PC-3 (cell line): ENCODE results near the gene CHCHD10. TPM values are rescaled to one million over a fixed set of nuclear protein-coding genes. Genes with fewer than 3 reads are reported as not detected.
"Not testable (repeated sequence)": the region's sequence is repeated elsewhere in the genome, so short reads cannot be mapped to it uniquely, and the experiment has no call there.

Experiments used
- ATAC-seq: fragments of 200-7000 bp; cut with Tn5 transposase; 2 replicates; pipeline ENCODE4 v1.9.1; 2020; ENCODE audit warnings: mild to moderate bottlenecking, moderate library complexity
- BruUV-seq: library from RNA; stranded (reverse); fragments of 400-500 nt; replicated peaks from 2 replicates; lab custom pipeline; 2021; lab: Mats Ljungman, UMichigan
- CTCF ChIA-PET: fragments of 300-600 bp; sonication (Branson Sonifier 250); formaldehyde crosslinking; loops from one replicate; lab custom pipeline; 2022; ENCODE audit warnings: antibody characterized with exemption; lab: Charles Lee
- POLR2A ChIA-PET: fragments of 300-600 bp; sonication (Branson Sonifier 250); formaldehyde crosslinking; loops from one replicate; lab custom pipeline; 2022; ENCODE audit warnings: antibody characterized with exemption; ENCODE audit not compliant: unreplicated experiment; lab: Charles Lee
- DNase-seq: peaks from one replicate; pipeline ENCODE4 v3.0.0-alpha.2; 2015
- H2AFZ ChIP-seq: fragments of 300-600 bp; sonication (generic); 2 replicates; pipeline ENCODE4 v1.6.0; 2016; ENCODE audit warnings: antibody characterized with exemption, low read length
- H3F3A ChIP-seq: fragments of 300-600 bp; sonication (generic); one replicate; pipeline ENCODE4 v1.6.0; 2017; ENCODE audit warnings: antibody characterized with exemption, low read length, control low read depth, mild to moderate bottlenecking; ENCODE audit not compliant: unreplicated experiment
- H3K27ac ChIP-seq: fragments of 300-600 bp; sonication (generic); 2 replicates; pipeline ENCODE4 v1.5.1; 2016; ENCODE audit warnings: mild to moderate bottlenecking, low read length
- H3K27me3 ChIP-seq: fragments of 300-600 bp; sonication (generic); 2 replicates; pipeline ENCODE4 v1.6.1; 2016; ENCODE audit warnings: low read length, mixed read lengths
- H3K36me3 ChIP-seq: fragments of 300-600 bp; sonication (generic); 2 replicates; pipeline ENCODE4 v1.6.1; 2016; ENCODE audit warnings: low read depth, mixed run types, low read length, mixed read lengths
- H3K4me1 ChIP-seq: fragments of 300-600 bp; sonication (generic); 2 replicates; pipeline ENCODE4 v1.5.1; 2016; ENCODE audit warnings: low read length; ENCODE audit not compliant: insufficient read depth
- H3K4me2 ChIP-seq: fragments of 300-600 bp; sonication (generic); 2 replicates; pipeline ENCODE4 v1.6.0; 2016; ENCODE audit warnings: low read length
- H3K4me3 ChIP-seq: fragments of 300-600 bp; sonication (generic); 2 replicates; pipeline ENCODE4 v1.5.1; 2016; ENCODE audit warnings: mild to moderate bottlenecking, low read length, mixed read lengths
- H3K79me2 ChIP-seq: fragments of 300-600 bp; sonication (generic); 2 replicates; pipeline ENCODE4 v1.6.1; 2017; ENCODE audit warnings: low read length, mixed read lengths
- H3K9ac ChIP-seq: fragments of 300-600 bp; sonication (generic); 2 replicates; pipeline ENCODE4 v1.6.0; 2016; ENCODE audit warnings: mild to moderate bottlenecking, low read length
- H3K9me2 ChIP-seq: fragments of 300-600 bp; sonication (generic); replicated peaks from 2 replicates; pipeline ENCODE4 v1.6.1; 2016; ENCODE audit warnings: mixed run types, low read length, mixed read lengths
- H3K9me3 ChIP-seq: fragments of 300-600 bp; sonication (generic); 2 replicates; pipeline ENCODE4 v1.6.1; 2016; ENCODE audit warnings: low read length, mixed read lengths
- H4K20me1 ChIP-seq: fragments of 300-600 bp; sonication (generic); 2 replicates; pipeline ENCODE4 v1.6.1; 2016; ENCODE audit warnings: low read length, mixed read lengths
- EZH2 ChIP-seq: fragments of 300-600 bp; sonication (generic); IDR thresholded peaks from one replicate; pipeline ENCODE4 v1.6.1; 2017; ENCODE audit warnings: antibody characterized with exemption, mild to moderate bottlenecking, low read length; ENCODE audit not compliant: unreplicated experiment
- EZH2phosphoT487 ChIP-seq: fragments of 300-600 bp; sonication (generic); IDR thresholded peaks from 2 replicates; pipeline ENCODE4 v1.6.1; 2018; ENCODE audit warnings: mild to moderate bottlenecking, antibody characterized with exemption, low read length, borderline replicate concordance
- intact Hi-C: fragments of 100-400 bp; cut with micrococcal nuclease; formaldehyde crosslinking; loops from 2 replicates; pipeline ENCODE4 v1.9.0; 2023
- total RNA-seq: library from RNA; depleted of rRNA; stranded (reverse); fragments of >200 nt; gene quantifications from 2 replicates; pipeline ENCODE4 v1.2.3, GENCODE V29; 2014
- TF ChIP-seq, protein P1 (sequence below): fragments of 300-600 bp; sonication (generic); conservative IDR thresholded peaks from 2 replicates; pipeline ENCODE4 v1.5.1; 2017; ENCODE audit warnings: antibody characterized with exemption, low read depth, mild to moderate bottlenecking, low read length

Gene CHCHD10
- total RNA-seq, 1 experiment from 2014 or later = 98.1 TPM

DNA sequence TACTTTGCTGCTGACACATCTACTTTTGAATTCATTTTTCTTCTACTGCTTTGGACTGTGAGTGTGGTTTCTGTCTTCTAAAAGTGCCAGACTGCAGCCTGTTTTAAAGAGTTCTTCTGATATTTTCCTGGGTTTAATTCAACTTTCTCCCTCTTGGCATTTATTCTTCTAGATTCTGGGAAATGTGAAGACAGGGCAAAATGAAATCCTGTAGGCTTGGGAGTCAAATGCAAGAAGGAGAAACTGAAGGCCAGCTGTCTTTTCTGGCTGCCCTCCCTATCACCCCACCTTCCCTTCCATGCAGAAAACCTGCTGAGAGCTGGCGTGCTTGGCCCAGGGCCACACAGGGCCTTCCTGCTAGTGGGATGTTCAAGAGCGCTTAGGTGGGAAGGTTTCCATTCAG, 24.5 kb downstream of the CHCHD10 start:
- POLR2A ChIA-PET = no interaction called here

GRCh38 chr22:23742505-23743264, 25.1 kb downstream of the CHCHD10 start:
- H3K4me1 ChIP-seq = no peaks in the 10 kb centered on the region
- no peak for ATAC-seq
- no peak overlapping the region for H3K4me2 ChIP-seq
- H3K9me2 ChIP-seq = no peaks in the 10 kb centered on the region
- H2AFZ ChIP-seq = no peak overlapping the region
- H3K79me2 ChIP-seq = no peaks in the 10 kb centered on the region
- H3K9me3 ChIP-seq = no peaks in the 10 kb centered on the region
- no peaks in the 10 kb centered on the region for H3F3A ChIP-seq
- H3K4me3 ChIP-seq = no peak overlapping the region
- CTCF ChIA-PET = no interaction called here
- TF ChIP-seq EZH2phosphoT487 (no peak), EZH2 (no peak)
- TF ChIP-seq, protein P1, sequence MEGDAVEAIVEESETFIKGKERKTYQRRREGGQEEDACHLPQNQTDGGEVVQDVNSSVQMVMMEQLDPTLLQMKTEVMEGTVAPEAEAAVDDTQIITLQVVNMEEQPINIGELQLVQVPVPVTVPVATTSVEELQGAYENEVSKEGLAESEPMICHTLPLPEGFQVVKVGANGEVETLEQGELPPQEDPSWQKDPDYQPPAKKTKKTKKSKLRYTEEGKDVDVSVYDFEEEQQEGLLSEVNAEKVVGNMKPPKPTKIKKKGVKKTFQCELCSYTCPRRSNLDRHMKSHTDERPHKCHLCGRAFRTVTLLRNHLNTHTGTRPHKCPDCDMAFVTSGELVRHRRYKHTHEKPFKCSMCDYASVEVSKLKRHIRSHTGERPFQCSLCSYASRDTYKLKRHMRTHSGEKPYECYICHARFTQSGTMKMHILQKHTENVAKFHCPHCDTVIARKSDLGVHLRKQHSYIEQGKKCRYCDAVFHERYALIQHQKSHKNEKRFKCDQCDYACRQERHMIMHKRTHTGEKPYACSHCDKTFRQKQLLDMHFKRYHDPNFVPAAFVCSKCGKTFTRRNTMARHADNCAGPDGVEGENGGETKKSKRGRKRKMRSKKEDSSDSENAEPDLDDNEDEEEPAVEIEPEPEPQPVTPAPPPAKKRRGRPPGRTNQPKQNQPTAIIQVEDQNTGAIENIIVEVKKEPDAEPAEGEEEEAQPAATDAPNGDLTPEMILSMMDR = no peak
- no TSS peak for BruUV-seq
- H3K9ac ChIP-seq = no peak overlapping the region
- POLR2A ChIA-PET = no interaction called here
- H4K20me1 ChIP-seq = no peaks in the 10 kb centered on the region
- DNase-seq = no peak
- no peaks in the 10 kb centered on the region for H3K27me3 ChIP-seq
- intact Hi-C loops = no loop called here
- no peak overlapping the region for H3K27ac ChIP-seq
- H3K36me3 ChIP-seq = peaks cover 4% of the 10 kb centered on the region; the same call in 1 of the 2 replicates

More for the DNA sequence above, 24.5 kb downstream of the CHCHD10 start:
- H3K36me3 ChIP-seq = peaks cover 4% of the 10 kb centered on the region; the same call in 1 of the 2 replicates
- H3K4me2 ChIP-seq = no peak overlapping the region
- CTCF ChIA-PET = no interaction called here
- H3K27ac ChIP-seq = no peak overlapping the region
- DNase-seq (no peak), ATAC-seq (no peak)
- no peak for TF ChIP-seq EZH2
- no peak overlapping the region for H3K4me3 ChIP-seq
- H3K9me3 ChIP-seq = no peaks in the 10 kb centered on the region
- H4K20me1 ChIP-seq = no peaks in the 10 kb centered on the region
- no peak overlapping the region for H2AFZ ChIP-seq
- no peak overlapping the region for H3K9ac ChIP-seq
- intact Hi-C loops = no loop called here
- no peaks in the 10 kb centered on the region for H3K9me2 ChIP-seq
- H3F3A ChIP-seq = no peaks in the 10 kb centered on the region
- no TSS peak for BruUV-seq
- no peaks in the 10 kb centered on the region for H3K79me2 ChIP-seq
- H3K4me1 ChIP-seq = no peaks in the 10 kb centered on the region
- no peaks in the 10 kb centered on the region for H3K27me3 ChIP-seq

GRCh38 chr22:23737696-23738095, 30.1 kb downstream of the CHCHD10 start:
- DNase-seq (no peak), ATAC-seq (no peak)
- Histone ChIP-seq H3K4me1 (no peaks in the 10 kb centered on the region), H3K36me3 (no peaks in the 10 kb centered on the region), H4K20me1 (no peaks in the 10 kb centered on the region), H3K9ac (no peak overlapping the region), H3F3A (no peaks in the 10 kb centered on the region), H3K27ac (no peak overlapping the region), H3K9me3 (no peaks in the 10 kb centered on the region), H3K4me2 (no peak overlapping the region), H3K9me2 (no peaks in the 10 kb centered on the region), H2AFZ (no peak overlapping the region), H3K4me3 (no peak overlapping the region), H3K79me2 (no peaks in the 10 kb centered on the region), H3K27me3 (no peaks in the 10 kb centered on the region)
- no TSS peak for BruUV-seq
- CTCF ChIA-PET = no interaction called here
- POLR2A ChIA-PET = no interaction called here
- intact Hi-C loops = no loop called here
- TF ChIP-seq, protein P1 = no peak
- TF ChIP-seq EZH2 (no peak), EZH2phosphoT487 (no peak)

DNA sequence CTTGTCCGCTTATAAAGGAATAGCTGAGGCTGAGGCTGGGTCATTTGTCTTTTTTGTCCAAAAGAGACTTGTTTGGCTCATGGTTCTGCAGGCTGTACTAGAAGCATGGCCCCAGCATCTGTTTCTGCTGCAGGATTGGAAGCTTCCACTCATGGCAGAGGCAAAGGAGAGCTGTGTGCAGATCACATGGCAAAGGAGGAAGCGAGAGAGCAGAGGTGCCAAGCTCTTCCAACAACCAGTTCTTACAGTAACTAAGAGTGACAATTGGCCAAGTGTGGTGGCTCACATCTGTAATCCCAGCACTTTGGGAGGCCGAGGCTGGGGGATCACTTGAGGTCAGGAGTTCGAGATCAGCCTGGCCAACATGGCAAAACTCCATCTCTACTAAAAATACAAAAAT, 39.7 kb downstream of the CHCHD10 start:
- H3K4me3 ChIP-seq, H3K36me3 ChIP-seq, H3K9me2 ChIP-seq, H3K4me2 ChIP-seq, intact Hi-C loops, H3K9me3 ChIP-seq, POLR2A ChIA-PET, H3K27me3 ChIP-seq, H3K79me2 ChIP-seq, H3K9ac ChIP-seq, BruUV-seq, DNase-seq, H3F3A ChIP-seq, H2AFZ ChIP-seq, H4K20me1 ChIP-seq, H3K4me1 ChIP-seq, ATAC-seq, CTCF ChIA-PET, H3K27ac ChIP-seq: not testable (repeated sequence)
